ENCODE results near the gene SDCCAG8.

Gene SDCCAG8

GRCh38 chr1:243394601-243395464, 139.0 kb downstream of the SDCCAG8 start:
- DNase-seq, result no peak

- DNase-seq, result no peak
Measured at GRCh38 chr1:243396424-243396823, 140.6 kb downstream of the SDCCAG8 start.

GRCh38 chr1:243396876-243397275, 141.0 kb downstream of the SDCCAG8 start:
- no peak for DNase-seq

GRCh38 chr1:243397613-243398321, 141.9 kb downstream of the SDCCAG8 start:
- no peak for DNase-seq

GRCh38 chr1:243399561-243400155, 143.8 kb downstream of the SDCCAG8 start:
- DNase-seq, result no peak

- DNase-seq, result no peak
Measured at GRCh38 chr1:243402868-243403267, 147.0 kb downstream of the SDCCAG8 start.

- DNase-seq, result no peak
Measured at GRCh38 chr1:243406424-243406823, 150.6 kb downstream of the SDCCAG8 start.

- DNase-seq, result no peak
Measured at GRCh38 chr1:243407284-243408018, 151.6 kb downstream of the SDCCAG8 start.

GRCh38 chr1:243408479-243408878, 152.6 kb downstream of the SDCCAG8 start:
- DNase-seq, result no peak

- no peak for DNase-seq
Measured at GRCh38 chr1:243409284-243409683, 153.4 kb downstream of the SDCCAG8 start.

GRCh38 chr1:243411472-243411871, 155.6 kb downstream of the SDCCAG8 start:
- DNase-seq, result no peak

- DNase-seq, result no peak
Measured at GRCh38 chr1:243413431-243414151, 157.8 kb downstream of the SDCCAG8 start.

- no peak for DNase-seq
Measured at GRCh38 chr1:243414152-243414494, 158.3 kb downstream of the SDCCAG8 start.

- no peak for DNase-seq
Measured at GRCh38 chr1:243415663-243416408, 160.0 kb downstream of the SDCCAG8 start.

GRCh38 chr1:243416495-243416894, 160.7 kb downstream of the SDCCAG8 start:
- no peak for DNase-seq

GRCh38 chr1:243420016-243420945, 164.4 kb downstream of the SDCCAG8 start:
- no peak for DNase-seq

GRCh38 chr1:243420946-243421685, 165.3 kb downstream of the SDCCAG8 start:
- DNase-seq, result peak; percentile 45

- DNase-seq, result peak; percentile 58
Measured at GRCh38 chr1:243421784-243422183, 165.9 kb downstream of the SDCCAG8 start.

- DNase-seq, result no peak
Measured at GRCh38 chr1:243422362-243422761, 166.5 kb downstream of the SDCCAG8 start.

GRCh38 chr1:243428084-243428483, 172.2 kb downstream of the SDCCAG8 start:
- DNase-seq, result no peak
